Bronchial epithelial cell (primary cell): Measurements from ENCODE around the gene TIGD1. TPM values are rescaled to one million over a fixed set of nuclear protein-coding genes. Genes with fewer than 3 reads are reported as not detected.
A peak's percentile ranks its signal among the peaks of the same experiment; 100 is the strongest.

Experiments used
- DNase-seq: peaks from one replicate; pipeline ENCODE4 v3.0.0-alpha.2; 2010; ENCODE audit warnings: low read depth
- FAIRE-seq: peaks from 2 replicates; lab custom pipeline; 2011; peaks lifted over from hg19 to GRCh38; lab: Jason Lieb, UNC
- H3K27me3 ChIP-seq: 2 replicates; pipeline ENCODE4 v1.5.1; 2011; ENCODE audit warnings: low read length; ENCODE audit not compliant: control insufficient read depth, insufficient read depth
- H3K36me3 ChIP-seq: 2 replicates; pipeline ENCODE4 v1.5.1; 2011; ENCODE audit warnings: low read length; ENCODE audit not compliant: control insufficient read depth, insufficient read depth
- H3K4me3 ChIP-seq: 2 replicates; pipeline ENCODE4 v1.5.1; 2011; ENCODE audit warnings: mild to moderate bottlenecking, low read depth, low read length, control low read depth
- total RNA-seq: library from RNA; depleted of rRNA; stranded (reverse); fragments of >200 nt; gene quantifications from 2 replicates; pipeline ENCODE4 v1.2.1, GENCODE V29; 2014
- TF ChIP-seq, protein P1 (sequence below): IDR thresholded peaks from 2 replicates; pipeline ENCODE4 v1.5.1; 2011; ENCODE audit warnings: mild to moderate bottlenecking, moderate library complexity, low read length, control low read depth, inconsistent platforms; ENCODE audit not compliant: insufficient read depth, severe bottlenecking

TIGD1 gene
- total RNA-seq, 1 donor from 2014 or later, result 1.1 TPM

DNA sequence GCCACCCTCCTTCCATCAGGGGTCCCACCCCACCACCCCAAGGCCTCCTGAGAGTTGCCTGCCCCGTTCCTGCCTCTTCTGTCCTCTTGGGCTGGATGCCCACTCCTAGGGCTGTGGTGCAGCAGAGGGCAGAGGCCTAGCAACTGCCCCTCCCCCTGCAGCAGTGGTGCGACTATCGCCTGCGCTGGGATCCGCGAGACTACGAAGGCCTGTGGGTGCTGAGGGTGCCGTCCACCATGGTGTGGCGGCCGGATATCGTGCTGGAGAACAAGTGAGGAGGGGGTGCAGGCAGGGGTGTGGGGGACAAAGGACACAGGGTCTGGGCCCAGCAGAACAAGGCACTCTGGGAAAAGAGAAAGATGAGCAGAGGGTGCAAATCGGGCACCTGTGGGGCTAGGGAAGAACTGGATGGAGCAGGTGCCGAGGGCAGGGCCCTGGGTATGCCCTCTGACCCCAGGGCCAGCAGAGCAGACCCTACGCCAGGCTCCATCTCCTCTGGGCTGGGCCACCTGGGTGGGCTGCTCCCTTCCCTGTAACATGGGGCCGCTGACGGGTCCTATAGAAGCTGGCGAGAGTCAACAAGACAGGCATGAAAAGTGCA lies 9.8 kb downstream of the TIGD1 start:
- no peaks in the 10 kb centered on the region for H3K27me3 ChIP-seq
- FAIRE-seq (no peak), DNase-seq (no peak)
- H3K4me3 ChIP-seq, result no peak overlapping the region
- H3K36me3 ChIP-seq, result no peaks in the 10 kb centered on the region
- TF ChIP-seq, protein P1, sequence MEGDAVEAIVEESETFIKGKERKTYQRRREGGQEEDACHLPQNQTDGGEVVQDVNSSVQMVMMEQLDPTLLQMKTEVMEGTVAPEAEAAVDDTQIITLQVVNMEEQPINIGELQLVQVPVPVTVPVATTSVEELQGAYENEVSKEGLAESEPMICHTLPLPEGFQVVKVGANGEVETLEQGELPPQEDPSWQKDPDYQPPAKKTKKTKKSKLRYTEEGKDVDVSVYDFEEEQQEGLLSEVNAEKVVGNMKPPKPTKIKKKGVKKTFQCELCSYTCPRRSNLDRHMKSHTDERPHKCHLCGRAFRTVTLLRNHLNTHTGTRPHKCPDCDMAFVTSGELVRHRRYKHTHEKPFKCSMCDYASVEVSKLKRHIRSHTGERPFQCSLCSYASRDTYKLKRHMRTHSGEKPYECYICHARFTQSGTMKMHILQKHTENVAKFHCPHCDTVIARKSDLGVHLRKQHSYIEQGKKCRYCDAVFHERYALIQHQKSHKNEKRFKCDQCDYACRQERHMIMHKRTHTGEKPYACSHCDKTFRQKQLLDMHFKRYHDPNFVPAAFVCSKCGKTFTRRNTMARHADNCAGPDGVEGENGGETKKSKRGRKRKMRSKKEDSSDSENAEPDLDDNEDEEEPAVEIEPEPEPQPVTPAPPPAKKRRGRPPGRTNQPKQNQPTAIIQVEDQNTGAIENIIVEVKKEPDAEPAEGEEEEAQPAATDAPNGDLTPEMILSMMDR, result no peak

DNA sequence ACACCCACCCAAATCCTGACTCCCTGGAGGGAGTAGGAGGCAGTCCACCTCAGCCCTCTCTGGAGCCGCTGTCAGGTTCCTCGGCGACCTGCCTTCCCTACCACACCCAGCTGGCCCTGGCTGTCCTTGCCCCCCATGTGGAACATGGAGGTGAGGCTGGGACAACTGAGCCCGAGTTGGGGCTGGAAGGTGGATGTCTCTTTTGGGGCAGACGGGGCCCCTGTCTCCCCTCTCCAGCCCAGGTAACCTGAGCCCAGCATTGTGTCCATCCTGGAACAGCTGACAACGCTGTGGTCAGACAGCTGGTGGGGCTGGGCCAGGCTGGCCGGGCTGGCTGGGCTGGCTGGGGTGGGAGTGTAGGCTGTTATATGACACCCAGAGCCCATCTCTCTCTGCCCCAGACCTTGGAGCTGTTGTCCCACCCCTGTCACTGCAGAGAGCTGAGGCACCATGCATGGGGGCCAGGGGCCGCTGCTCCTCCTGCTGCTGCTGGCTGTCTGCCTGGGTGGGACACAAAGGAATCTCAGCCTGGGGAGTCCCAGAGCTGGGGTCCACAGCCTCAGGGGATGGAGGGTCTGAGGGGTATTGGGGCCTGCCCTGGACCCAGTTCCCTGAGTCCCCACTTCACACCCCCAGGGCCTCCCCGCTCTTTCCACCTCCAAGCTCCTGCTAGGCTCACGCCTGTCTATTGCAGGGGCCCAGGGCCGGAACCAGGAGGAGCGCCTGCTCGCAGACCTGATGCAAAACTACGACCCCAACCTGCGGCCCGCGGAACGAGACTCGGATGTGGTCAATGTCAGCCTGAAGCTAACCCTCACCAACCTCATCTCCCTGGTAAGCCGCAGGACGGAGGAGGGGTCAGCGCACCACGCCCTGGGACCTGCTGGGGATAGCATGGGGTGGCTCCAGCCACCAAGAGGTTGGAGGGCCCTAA lies 10.8 kb downstream of the TIGD1 start, which contains the start of gene CHRNG:
Gene CHRNG (plus strand): TSS at position 395 of the 934 bp plus-strand sequence. CDS start 56 bp downstream, at position 451.
- no peak for FAIRE-seq
- Histone ChIP-seq H3K27me3 (no peaks in the 10 kb centered on the region), H3K4me3 (no peak within 1 kb of the TSS), H3K36me3 (no peaks in the 10 kb centered on the region)
- TF ChIP-seq, protein P1, result no peak
- DNase-seq, result no peak

DNA sequence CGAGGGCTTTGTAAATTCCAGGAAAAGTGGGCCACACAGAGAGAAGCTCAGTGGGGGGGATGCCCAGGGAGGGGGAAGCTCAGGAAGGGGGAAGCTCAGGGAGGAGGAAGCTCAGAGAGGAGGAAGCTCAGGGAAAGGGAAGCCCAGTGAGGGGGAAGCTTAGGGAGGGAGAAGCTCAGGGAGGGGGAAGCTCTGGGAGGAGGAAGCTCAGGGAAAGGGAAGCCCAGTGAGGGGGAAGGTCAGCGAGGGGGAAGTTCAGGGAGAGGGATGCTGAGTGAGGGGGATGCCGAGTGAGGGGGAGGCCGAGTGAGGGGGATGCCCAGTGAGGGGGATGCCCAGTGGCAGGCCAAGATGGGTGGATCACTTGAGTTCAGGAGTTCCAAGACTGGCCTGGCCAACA lies 11.7 kb downstream of the TIGD1 start:
- DNase-seq (no peak), FAIRE-seq (no peak)
- TF ChIP-seq, protein P1, result no peak
- H3K4me3 ChIP-seq, result no peak overlapping the region
- no peaks in the 10 kb centered on the region for H3K36me3 ChIP-seq
- no peaks in the 10 kb centered on the region for H3K27me3 ChIP-seq

DNA sequence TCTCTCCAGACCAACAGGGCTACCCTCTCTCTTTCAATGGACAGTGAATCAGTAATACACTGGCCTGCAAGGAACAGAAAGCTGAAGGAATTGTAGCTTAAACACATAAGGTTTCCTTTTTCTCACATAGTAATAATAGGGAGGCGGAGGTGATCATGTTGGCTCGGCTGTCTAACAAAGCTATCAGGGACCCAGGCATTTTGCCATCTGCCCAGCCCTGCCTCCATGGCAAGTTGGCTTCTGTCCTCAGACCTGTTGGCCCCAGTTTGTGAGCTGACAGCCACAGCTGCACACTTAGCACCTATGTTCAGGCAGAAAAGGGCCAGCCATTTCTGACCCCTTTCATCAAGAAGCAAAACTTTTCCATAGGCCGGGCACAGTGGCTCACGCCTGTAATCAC lies 12.9 kb downstream of the TIGD1 start:
- DNase-seq (no peak), FAIRE-seq (no peak)
- Histone ChIP-seq H3K27me3 (no peaks in the 10 kb centered on the region), H3K36me3 (no peaks in the 10 kb centered on the region), H3K4me3 (no peak overlapping the region)
- TF ChIP-seq, protein P1, result no peak

DNA sequence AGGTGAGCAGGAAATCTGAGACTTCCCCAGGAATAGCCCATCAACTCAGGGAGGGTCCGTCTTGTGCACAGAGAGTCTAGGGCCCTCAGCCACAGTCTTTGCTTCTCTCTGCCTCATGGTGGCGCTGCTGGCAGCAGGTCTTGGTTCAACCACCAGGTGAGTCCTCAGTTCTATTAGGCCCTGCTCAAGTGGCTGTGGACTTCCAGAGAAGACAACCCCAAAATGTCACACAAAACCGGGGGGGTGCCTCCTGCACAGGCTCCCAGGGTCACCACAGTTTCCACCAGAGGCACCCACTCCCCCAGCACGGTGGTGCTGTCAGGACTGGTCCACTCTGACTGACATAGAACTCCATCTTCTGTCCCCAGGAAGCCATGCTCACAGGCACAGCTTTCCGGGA lies 13.3 kb downstream of the TIGD1 start:
- FAIRE-seq, result no peak
- no peaks in the 10 kb centered on the region for H3K27me3 ChIP-seq
- TF ChIP-seq, protein P1, result peak; percentile 58
- DNase-seq, result no peak
- no peaks in the 10 kb centered on the region for H3K36me3 ChIP-seq
- no peak overlapping the region for H3K4me3 ChIP-seq
